Testis (tissue), 2 donors: ENCODE results near the gene RASSF10.

Experiments used
- POLR2A ChIP-seq: fragments of 450-650 bp; IDR thresholded peaks from one replicate; pipeline ENCODE4 v1.6.1; 2017; ENCODE audit warnings: antibody characterized with exemption, mild to moderate bottlenecking, moderate library complexity
- TF ChIP-seq, protein P1 (sequence below), 3 experiments: fragments of 450-650 bp in 2 of 3; fragments of 200-600 bp in 1 of 3; sonication (generic) in 1 of 3; IDR thresholded peaks; one replicate each; pipeline ENCODE4 v1.5.1; 2016 to 2019; ENCODE audit warnings: antibody characterized with exemption in 3 of 3, mild to moderate bottlenecking in 2 of 3, moderate library complexity in 1 of 3

DNA sequence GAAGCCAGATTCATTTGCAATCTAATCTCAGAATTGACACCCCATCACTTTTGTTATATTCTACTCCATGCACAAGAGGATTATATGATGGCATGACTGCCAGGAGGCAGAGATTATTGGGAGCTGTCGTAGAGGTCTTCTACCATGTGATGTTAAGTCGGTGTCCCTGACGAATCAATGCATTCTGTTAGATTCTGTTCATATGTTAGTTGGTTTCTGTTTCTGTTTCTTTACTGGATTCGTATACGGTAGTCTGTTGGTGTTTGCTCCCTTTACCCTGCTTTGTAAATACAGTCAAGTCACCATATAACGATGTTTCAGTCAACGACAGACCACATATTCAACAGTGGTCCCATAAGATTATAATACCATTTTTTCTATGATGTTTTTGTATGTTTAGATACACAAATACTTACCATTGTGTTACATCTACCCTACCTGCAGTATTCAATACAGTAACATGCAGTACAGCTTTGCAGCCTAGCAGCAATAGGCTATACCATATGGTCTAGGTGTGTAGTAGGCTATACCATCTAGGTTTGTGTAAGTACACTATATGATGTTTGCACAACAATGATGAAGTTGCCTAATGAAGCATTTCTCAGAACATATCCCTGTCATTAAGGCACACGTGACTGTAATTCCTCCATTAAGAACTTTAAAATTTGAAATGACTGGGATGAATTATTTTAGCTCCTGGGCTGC, 22.8 kb upstream of the RASSF10 start:
- TF ChIP-seq POLR2A, result no peak
- TF ChIP-seq, protein P1, sequence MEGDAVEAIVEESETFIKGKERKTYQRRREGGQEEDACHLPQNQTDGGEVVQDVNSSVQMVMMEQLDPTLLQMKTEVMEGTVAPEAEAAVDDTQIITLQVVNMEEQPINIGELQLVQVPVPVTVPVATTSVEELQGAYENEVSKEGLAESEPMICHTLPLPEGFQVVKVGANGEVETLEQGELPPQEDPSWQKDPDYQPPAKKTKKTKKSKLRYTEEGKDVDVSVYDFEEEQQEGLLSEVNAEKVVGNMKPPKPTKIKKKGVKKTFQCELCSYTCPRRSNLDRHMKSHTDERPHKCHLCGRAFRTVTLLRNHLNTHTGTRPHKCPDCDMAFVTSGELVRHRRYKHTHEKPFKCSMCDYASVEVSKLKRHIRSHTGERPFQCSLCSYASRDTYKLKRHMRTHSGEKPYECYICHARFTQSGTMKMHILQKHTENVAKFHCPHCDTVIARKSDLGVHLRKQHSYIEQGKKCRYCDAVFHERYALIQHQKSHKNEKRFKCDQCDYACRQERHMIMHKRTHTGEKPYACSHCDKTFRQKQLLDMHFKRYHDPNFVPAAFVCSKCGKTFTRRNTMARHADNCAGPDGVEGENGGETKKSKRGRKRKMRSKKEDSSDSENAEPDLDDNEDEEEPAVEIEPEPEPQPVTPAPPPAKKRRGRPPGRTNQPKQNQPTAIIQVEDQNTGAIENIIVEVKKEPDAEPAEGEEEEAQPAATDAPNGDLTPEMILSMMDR (IDR thresholded peaks at IDR 0.05), result no peak
